PC-3 (cell line): ENCODE data around the gene GRM1. TPM values are rescaled to one million over a fixed set of nuclear protein-coding genes. Genes with fewer than 3 reads are reported as not detected.

Experiments used
- ATAC-seq: fragments of 200-7000 bp; cut with Tn5 transposase; 2 replicates; pipeline ENCODE4 v1.9.1; 2020; ENCODE audit warnings: mild to moderate bottlenecking, moderate library complexity
- BruUV-seq: library from RNA; stranded (reverse); fragments of 400-500 nt; replicated peaks from 2 replicates; lab custom pipeline; 2021; lab: Mats Ljungman, UMichigan
- CTCF ChIA-PET: fragments of 300-600 bp; sonication (Branson Sonifier 250); formaldehyde crosslinking; loops from one replicate; lab custom pipeline; 2022; ENCODE audit warnings: antibody characterized with exemption; lab: Charles Lee
- POLR2A ChIA-PET: fragments of 300-600 bp; sonication (Branson Sonifier 250); formaldehyde crosslinking; loops from one replicate; lab custom pipeline; 2022; ENCODE audit warnings: antibody characterized with exemption; ENCODE audit not compliant: unreplicated experiment; lab: Charles Lee
- DNase-seq: peaks from one replicate; pipeline ENCODE4 v3.0.0-alpha.2; 2015
- H2AFZ ChIP-seq: fragments of 300-600 bp; sonication (generic); 2 replicates; pipeline ENCODE4 v1.6.0; 2016; ENCODE audit warnings: antibody characterized with exemption, low read length
- H3F3A ChIP-seq: fragments of 300-600 bp; sonication (generic); one replicate; pipeline ENCODE4 v1.6.0; 2017; ENCODE audit warnings: antibody characterized with exemption, low read length, control low read depth, mild to moderate bottlenecking; ENCODE audit not compliant: unreplicated experiment
- H3K27ac ChIP-seq: fragments of 300-600 bp; sonication (generic); 2 replicates; pipeline ENCODE4 v1.5.1; 2016; ENCODE audit warnings: mild to moderate bottlenecking, low read length
- H3K27me3 ChIP-seq: fragments of 300-600 bp; sonication (generic); 2 replicates; pipeline ENCODE4 v1.6.1; 2016; ENCODE audit warnings: low read length, mixed read lengths
- H3K36me3 ChIP-seq: fragments of 300-600 bp; sonication (generic); 2 replicates; pipeline ENCODE4 v1.6.1; 2016; ENCODE audit warnings: low read depth, mixed run types, low read length, mixed read lengths
- H3K4me1 ChIP-seq: fragments of 300-600 bp; sonication (generic); 2 replicates; pipeline ENCODE4 v1.5.1; 2016; ENCODE audit warnings: low read length; ENCODE audit not compliant: insufficient read depth
- H3K4me2 ChIP-seq: fragments of 300-600 bp; sonication (generic); 2 replicates; pipeline ENCODE4 v1.6.0; 2016; ENCODE audit warnings: low read length
- H3K4me3 ChIP-seq: fragments of 300-600 bp; sonication (generic); 2 replicates; pipeline ENCODE4 v1.5.1; 2016; ENCODE audit warnings: mild to moderate bottlenecking, low read length, mixed read lengths
- H3K79me2 ChIP-seq: fragments of 300-600 bp; sonication (generic); 2 replicates; pipeline ENCODE4 v1.6.1; 2017; ENCODE audit warnings: low read length, mixed read lengths
- H3K9ac ChIP-seq: fragments of 300-600 bp; sonication (generic); 2 replicates; pipeline ENCODE4 v1.6.0; 2016; ENCODE audit warnings: mild to moderate bottlenecking, low read length
- H3K9me2 ChIP-seq: fragments of 300-600 bp; sonication (generic); replicated peaks from 2 replicates; pipeline ENCODE4 v1.6.1; 2016; ENCODE audit warnings: mixed run types, low read length, mixed read lengths
- H3K9me3 ChIP-seq: fragments of 300-600 bp; sonication (generic); 2 replicates; pipeline ENCODE4 v1.6.1; 2016; ENCODE audit warnings: low read length, mixed read lengths
- H4K20me1 ChIP-seq: fragments of 300-600 bp; sonication (generic); 2 replicates; pipeline ENCODE4 v1.6.1; 2016; ENCODE audit warnings: low read length, mixed read lengths
- EZH2 ChIP-seq: fragments of 300-600 bp; sonication (generic); IDR thresholded peaks from one replicate; pipeline ENCODE4 v1.6.1; 2017; ENCODE audit warnings: antibody characterized with exemption, mild to moderate bottlenecking, low read length; ENCODE audit not compliant: unreplicated experiment
- EZH2phosphoT487 ChIP-seq: fragments of 300-600 bp; sonication (generic); IDR thresholded peaks from 2 replicates; pipeline ENCODE4 v1.6.1; 2018; ENCODE audit warnings: mild to moderate bottlenecking, antibody characterized with exemption, low read length, borderline replicate concordance
- intact Hi-C: fragments of 100-400 bp; cut with micrococcal nuclease; formaldehyde crosslinking; loops from 2 replicates; pipeline ENCODE4 v1.9.0; 2023
- total RNA-seq: library from RNA; depleted of rRNA; stranded (reverse); fragments of >200 nt; gene quantifications from 2 replicates; pipeline ENCODE4 v1.2.3, GENCODE V29; 2014
- TF ChIP-seq, protein P1 (sequence below): fragments of 300-600 bp; sonication (generic); conservative IDR thresholded peaks from 2 replicates; pipeline ENCODE4 v1.5.1; 2017; ENCODE audit warnings: antibody characterized with exemption, low read depth, mild to moderate bottlenecking, low read length

Gene GRM1
- total RNA-seq, 1 experiment from 2014 or later, result 0.11 TPM

DNA sequence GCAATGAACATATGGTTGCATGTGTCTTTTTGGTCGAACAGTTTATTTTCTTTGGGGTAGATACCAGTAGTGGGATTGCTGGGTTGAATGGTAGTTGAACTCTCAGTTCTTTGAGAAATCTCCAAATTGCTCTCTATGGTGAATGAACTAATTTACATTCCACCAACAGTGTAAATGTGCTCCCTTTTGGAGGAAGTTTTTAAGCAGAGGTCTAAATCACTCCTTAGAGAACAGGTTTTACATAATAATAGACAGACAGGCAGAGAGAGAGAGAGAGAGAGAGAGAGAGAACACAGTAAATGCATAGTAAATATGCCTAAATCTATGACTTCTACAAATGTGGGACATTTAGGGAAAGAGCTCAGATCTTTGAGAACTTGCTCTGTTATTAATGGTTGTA, 37.6 kb downstream of the GRM1 start:
- H2AFZ ChIP-seq, result no peak overlapping the region
- no peak overlapping the region for H3K4me2 ChIP-seq
- no peaks in the 10 kb centered on the region for H4K20me1 ChIP-seq
- DNase-seq, result no peak
- no peak overlapping the region for H3K4me3 ChIP-seq
- no TSS peak for BruUV-seq
- ChIA-PET CTCF (no interaction called here), POLR2A (no interaction called here)
- no peaks in the 10 kb centered on the region for H3K36me3 ChIP-seq
- no peak overlapping the region for H3K27ac ChIP-seq
- no peaks in the 10 kb centered on the region for H3K79me2 ChIP-seq
- H3K9me3 ChIP-seq, result no peaks in the 10 kb centered on the region
- no peak for ATAC-seq
- H3F3A ChIP-seq, result no peaks in the 10 kb centered on the region
- TF ChIP-seq EZH2phosphoT487 (no peak), EZH2 (no peak)
- TF ChIP-seq, protein P1, sequence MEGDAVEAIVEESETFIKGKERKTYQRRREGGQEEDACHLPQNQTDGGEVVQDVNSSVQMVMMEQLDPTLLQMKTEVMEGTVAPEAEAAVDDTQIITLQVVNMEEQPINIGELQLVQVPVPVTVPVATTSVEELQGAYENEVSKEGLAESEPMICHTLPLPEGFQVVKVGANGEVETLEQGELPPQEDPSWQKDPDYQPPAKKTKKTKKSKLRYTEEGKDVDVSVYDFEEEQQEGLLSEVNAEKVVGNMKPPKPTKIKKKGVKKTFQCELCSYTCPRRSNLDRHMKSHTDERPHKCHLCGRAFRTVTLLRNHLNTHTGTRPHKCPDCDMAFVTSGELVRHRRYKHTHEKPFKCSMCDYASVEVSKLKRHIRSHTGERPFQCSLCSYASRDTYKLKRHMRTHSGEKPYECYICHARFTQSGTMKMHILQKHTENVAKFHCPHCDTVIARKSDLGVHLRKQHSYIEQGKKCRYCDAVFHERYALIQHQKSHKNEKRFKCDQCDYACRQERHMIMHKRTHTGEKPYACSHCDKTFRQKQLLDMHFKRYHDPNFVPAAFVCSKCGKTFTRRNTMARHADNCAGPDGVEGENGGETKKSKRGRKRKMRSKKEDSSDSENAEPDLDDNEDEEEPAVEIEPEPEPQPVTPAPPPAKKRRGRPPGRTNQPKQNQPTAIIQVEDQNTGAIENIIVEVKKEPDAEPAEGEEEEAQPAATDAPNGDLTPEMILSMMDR, result no peak
- H3K9ac ChIP-seq, result no peak overlapping the region
- no peaks in the 10 kb centered on the region for H3K4me1 ChIP-seq
- peaks cover 29% of the 10 kb centered on the region for H3K27me3 ChIP-seq
- H3K9me2 ChIP-seq, result no peaks in the 10 kb centered on the region
- intact Hi-C loops, result no loop called here

DNA sequence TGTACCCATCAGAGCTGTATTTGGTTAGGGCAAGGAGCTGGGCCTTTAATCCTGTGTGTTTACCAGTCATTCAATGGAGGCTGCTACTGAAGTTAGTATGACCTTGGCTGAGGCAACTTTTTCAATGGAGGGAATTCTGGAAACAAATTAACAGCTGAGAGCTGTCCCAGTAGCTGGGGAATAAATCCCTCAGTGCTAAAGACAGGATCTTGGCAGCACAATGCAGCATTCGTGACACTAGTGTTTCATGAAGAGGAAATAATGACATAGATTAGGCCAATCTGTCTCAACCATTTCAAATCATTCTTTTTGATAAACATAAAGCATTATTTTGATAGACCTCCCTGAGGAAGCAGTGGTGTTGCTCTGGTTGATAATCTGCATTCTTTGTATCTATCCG, 42.9 kb downstream of the GRM1 start:
- Histone ChIP-seq H3F3A (no peaks in the 10 kb centered on the region), H4K20me1 (no peaks in the 10 kb centered on the region), H3K9me2 (no peaks in the 10 kb centered on the region), H3K27ac (no peak overlapping the region), H3K4me1 (no peaks in the 10 kb centered on the region), H2AFZ (no peak overlapping the region), H3K4me2 (no peak overlapping the region), H3K4me3 (no peak overlapping the region), H3K9ac (no peak overlapping the region), H3K36me3 (no peaks in the 10 kb centered on the region), H3K79me2 (no peaks in the 10 kb centered on the region), H3K9me3 (no peaks in the 10 kb centered on the region), H3K27me3 (peaks cover 11% of the 10 kb centered on the region)
- TF ChIP-seq EZH2phosphoT487 (no peak), EZH2 (no peak)
- TF ChIP-seq, protein P1, result no peak
- BruUV-seq, result no TSS peak
- intact Hi-C loops, result no loop called here
- DNase-seq, result no peak
- ChIA-PET CTCF (no interaction called here), POLR2A (no interaction called here)
- no peak for ATAC-seq

DNA sequence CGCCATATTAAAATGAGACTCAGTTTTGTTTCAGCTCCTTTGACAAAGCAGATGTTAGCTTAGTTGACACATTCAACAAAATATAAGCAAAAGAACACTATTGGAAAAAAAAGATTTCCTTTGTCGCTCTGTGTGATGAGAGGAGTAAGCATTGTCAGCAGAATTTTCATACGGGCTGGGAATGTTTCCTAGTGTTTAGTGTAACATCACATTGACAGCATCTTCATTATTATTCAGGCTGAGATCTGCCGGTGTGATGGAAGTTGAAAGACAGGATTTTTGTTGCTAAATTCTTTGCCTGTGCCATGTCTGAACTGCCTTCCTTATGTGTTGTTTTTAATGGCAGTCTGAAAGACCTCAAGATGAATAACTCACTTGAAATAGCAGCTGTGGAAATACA, 49.1 kb downstream of the GRM1 start:
- DNase-seq (no peak), ATAC-seq (no peak)
- intact Hi-C loops, result no loop called here
- no peak overlapping the region for H3K4me3 ChIP-seq
- H2AFZ ChIP-seq, result no peak overlapping the region
- BruUV-seq, result no TSS peak
- H3K9me2 ChIP-seq, result no peaks in the 10 kb centered on the region
- H3K27ac ChIP-seq, result no peak overlapping the region
- no peak overlapping the region for H3K9ac ChIP-seq
- H3K9me3 ChIP-seq, result no peaks in the 10 kb centered on the region
- no peaks in the 10 kb centered on the region for H3F3A ChIP-seq
- ChIA-PET CTCF (no interaction called here), POLR2A (no interaction called here)
- no peaks in the 10 kb centered on the region for H3K4me1 ChIP-seq
- no peaks in the 10 kb centered on the region for H4K20me1 ChIP-seq
- peaks cover 22% of the 10 kb centered on the region for H3K27me3 ChIP-seq
- H3K79me2 ChIP-seq, result no peaks in the 10 kb centered on the region
- TF ChIP-seq EZH2 (no peak), EZH2phosphoT487 (no peak)
- TF ChIP-seq, protein P1, result no peak
- H3K4me2 ChIP-seq, result no peak overlapping the region
- H3K36me3 ChIP-seq, result no peaks in the 10 kb centered on the region
